Epithelial cell of prostate (primary cell): ENCODE results near the gene DDX46.

Experiments
- DNase-seq: peaks from one replicate; pipeline ENCODE4 v3.0.0-alpha.2; 2011; ENCODE audit warnings: low read depth, low spot score
- H3K27ac ChIP-seq: fragments of 450-650 bp; 2 replicates; pipeline ENCODE4 v1.5.1; 2017; ENCODE audit warnings: mild to moderate bottlenecking

The DDX46 gene

GRCh38 chr5:134784241-134784920, 25.8 kb downstream of the DDX46 start:
- peak overlapping the region; percentile 9 for H3K27ac ChIP-seq
- DNase-seq: no peak

- peak overlapping the region; percentile 9 for H3K27ac ChIP-seq
- DNase-seq: no peak
Measured at GRCh38 chr5:134784946-134785620, 26.5 kb downstream of the DDX46 start.

GRCh38 chr5:134787692-134788091, 29.1 kb downstream of the DDX46 start:
- no peak overlapping the region for H3K27ac ChIP-seq
- DNase-seq: no peak

- H3K27ac ChIP-seq: no peak overlapping the region
Measured at GRCh38 chr5:134791580-134791979, 33.0 kb downstream of the DDX46 start.

GRCh38 chr5:134792286-134792685, 33.7 kb downstream of the DDX46 start:
- H3K27ac ChIP-seq: no peak overlapping the region
- DNase-seq: no peak

More at GRCh38 chr5:134791580-134791979, 33.0 kb downstream of the DDX46 start:
- DNase-seq: no peak

GRCh38 chr5:134793111-134793510, 34.5 kb downstream of the DDX46 start:
- no peak for DNase-seq
- H3K27ac ChIP-seq: no peak overlapping the region

GRCh38 chr5:134794082-134794481, 35.5 kb downstream of the DDX46 start:
- DNase-seq: peak; percentile 3
- H3K27ac ChIP-seq: peak overlapping the region; percentile 49

- no peak for DNase-seq
- H3K27ac ChIP-seq: peak overlapping the region; percentile 49
Measured at GRCh38 chr5:134794819-134795218, 36.2 kb downstream of the DDX46 start.

- no peak for DNase-seq
- no peak overlapping the region for H3K27ac ChIP-seq
Measured at GRCh38 chr5:134798468-134798867, 39.9 kb downstream of the DDX46 start.

GRCh38 chr5:134803821-134804220, 45.2 kb downstream of the DDX46 start:
- DNase-seq: no peak
- H3K27ac ChIP-seq: no peak overlapping the region

- no peak overlapping the region for H3K27ac ChIP-seq
- no peak for DNase-seq
Measured at GRCh38 chr5:134813407-134813806, 54.8 kb downstream of the DDX46 start.

- no peak overlapping the region for H3K27ac ChIP-seq
- DNase-seq: no peak
Measured at GRCh38 chr5:134813827-134814226, 55.2 kb downstream of the DDX46 start.

- H3K27ac ChIP-seq: no peak overlapping the region
- no peak for DNase-seq
Measured at GRCh38 chr5:134817006-134817405, 58.4 kb downstream of the DDX46 start.

GRCh38 chr5:134818776-134819175, 60.2 kb downstream of the DDX46 start:
- no peak for DNase-seq
- no peak overlapping the region for H3K27ac ChIP-seq

GRCh38 chr5:134819407-134819963, 60.9 kb downstream of the DDX46 start:
- no peak overlapping the region for H3K27ac ChIP-seq
- no peak for DNase-seq

GRCh38 chr5:134821841-134822240, 63.3 kb downstream of the DDX46 start:
- no peak for DNase-seq
- H3K27ac ChIP-seq: no peak overlapping the region

GRCh38 chr5:134824681-134825080, 66.1 kb downstream of the DDX46 start:
- no peak for DNase-seq
- H3K27ac ChIP-seq: no peak overlapping the region

GRCh38 chr5:134825212-134825611, 66.6 kb downstream of the DDX46 start:
- H3K27ac ChIP-seq: no peak overlapping the region
- no peak for DNase-seq

GRCh38 chr5:134833340-134834032, 74.9 kb downstream of the DDX46 start:
- no peak overlapping the region for H3K27ac ChIP-seq
- no peak for DNase-seq

GRCh38 chr5:134835623-134836022, 77.0 kb downstream of the DDX46 start:
- H3K27ac ChIP-seq: no peak overlapping the region
- DNase-seq: no peak
